Fibroblast of peridontal ligament (primary cell): ENCODE measurements around the gene NLK.
"Not testable (repeated sequence)": the region's sequence is repeated elsewhere in the genome, so short reads cannot be mapped to it uniquely, and the experiment has no call there.

ENCODE experiments used
- DNase-seq: peaks from one replicate; pipeline ENCODE4 v3.0.0-alpha.2; 2010; ENCODE audit errors: extremely low read depth

The NLK gene

GRCh38 chr17:28230607-28231006, 188.1 kb downstream of the NLK start:
- DNase-seq = not testable (repeated sequence)

- not testable (repeated sequence) for DNase-seq
Observed at GRCh38 chr17:28231624-28232023, 189.1 kb downstream of the NLK start.

GRCh38 chr17:28232966-28233870, 190.7 kb downstream of the NLK start:
- DNase-seq = peak; percentile 41

GRCh38 chr17:28233872-28234856, 191.7 kb downstream of the NLK start:
- DNase-seq = not testable (repeated sequence)

GRCh38 chr17:28235066-28235700, 192.7 kb downstream of the NLK start:
- DNase-seq = not testable (repeated sequence)

GRCh38 chr17:28236033-28236653, 193.7 kb downstream of the NLK start:
- DNase-seq = not testable (repeated sequence)

- DNase-seq = not testable (repeated sequence)
Observed at GRCh38 chr17:28238547-28239270, 196.2 kb downstream of the NLK start.

GRCh38 chr17:28239271-28239624, 196.8 kb downstream of the NLK start:
- no peak for DNase-seq

- no peak for DNase-seq
Observed at GRCh38 chr17:28240688-28241340, 198.3 kb downstream of the NLK start.

GRCh38 chr17:28242791-28243190, 200.3 kb downstream of the NLK start:
- no peak for DNase-seq

GRCh38 chr17:28243268-28243667, 200.8 kb downstream of the NLK start:
- not testable (repeated sequence) for DNase-seq

GRCh38 chr17:28244446-28244845, 202.0 kb downstream of the NLK start:
- no peak for DNase-seq
